Liver (tissue), 3 donors: Measurements from ENCODE around the gene PPP1R9A.

Experiments
- RAD21 ChIP-seq, 2 donors: IDR thresholded peaks; 2 replicates each; pipeline ENCODE4 v1.6.1; 2016; ENCODE audit warnings: antibody characterized with exemption in 2 of 2, mild to moderate bottlenecking in 2 of 2
- SP1 ChIP-seq: IDR thresholded peaks from 2 replicates; pipeline ENCODE4 v1.6.1; 2018; ENCODE audit warnings: antibody characterized with exemption, mild to moderate bottlenecking
- TF ChIP-seq, protein P1 (sequence below): fragments of 150-350 bp; IDR thresholded peaks from 2 replicates; pipeline ENCODE4 v1.5.1; 2017; ENCODE audit warnings: improper control_type of control experiment, low read depth, low read length; ENCODE audit not compliant: missing input control
- TF ChIP-seq, protein P2 (sequence below): IDR thresholded peaks from 2 replicates; pipeline ENCODE4 v1.6.1; 2016; ENCODE audit warnings: antibody characterized with exemption
- donor health status: healthy.
- donor health status: healthy.

DNA sequence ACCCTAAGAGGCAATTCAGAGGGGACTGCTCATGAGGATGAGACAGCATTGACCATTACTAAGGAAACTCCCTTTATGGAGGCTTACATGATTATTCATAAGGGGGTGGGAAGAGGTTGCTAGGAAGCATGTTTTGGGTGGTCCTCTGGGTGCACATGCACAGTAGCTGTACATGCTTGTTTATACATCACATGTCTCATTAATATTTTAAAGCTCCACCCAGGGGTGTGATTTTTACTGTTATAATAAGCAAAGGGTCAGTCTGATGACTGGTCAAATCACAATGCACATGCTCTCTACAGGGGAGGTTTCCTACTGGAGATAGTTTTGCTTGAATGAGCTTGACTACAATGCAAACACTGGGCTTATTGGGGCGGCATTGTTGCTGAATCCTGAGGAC, 23.8 kb upstream of the PPP1R9A start:
- TF ChIP-seq, protein P1, sequence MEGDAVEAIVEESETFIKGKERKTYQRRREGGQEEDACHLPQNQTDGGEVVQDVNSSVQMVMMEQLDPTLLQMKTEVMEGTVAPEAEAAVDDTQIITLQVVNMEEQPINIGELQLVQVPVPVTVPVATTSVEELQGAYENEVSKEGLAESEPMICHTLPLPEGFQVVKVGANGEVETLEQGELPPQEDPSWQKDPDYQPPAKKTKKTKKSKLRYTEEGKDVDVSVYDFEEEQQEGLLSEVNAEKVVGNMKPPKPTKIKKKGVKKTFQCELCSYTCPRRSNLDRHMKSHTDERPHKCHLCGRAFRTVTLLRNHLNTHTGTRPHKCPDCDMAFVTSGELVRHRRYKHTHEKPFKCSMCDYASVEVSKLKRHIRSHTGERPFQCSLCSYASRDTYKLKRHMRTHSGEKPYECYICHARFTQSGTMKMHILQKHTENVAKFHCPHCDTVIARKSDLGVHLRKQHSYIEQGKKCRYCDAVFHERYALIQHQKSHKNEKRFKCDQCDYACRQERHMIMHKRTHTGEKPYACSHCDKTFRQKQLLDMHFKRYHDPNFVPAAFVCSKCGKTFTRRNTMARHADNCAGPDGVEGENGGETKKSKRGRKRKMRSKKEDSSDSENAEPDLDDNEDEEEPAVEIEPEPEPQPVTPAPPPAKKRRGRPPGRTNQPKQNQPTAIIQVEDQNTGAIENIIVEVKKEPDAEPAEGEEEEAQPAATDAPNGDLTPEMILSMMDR, result no peak
- TF ChIP-seq SP1 (no peak), RAD21 (IDR thresholded peaks at IDR 0.05) (no peak)
- TF ChIP-seq, protein P2, sequence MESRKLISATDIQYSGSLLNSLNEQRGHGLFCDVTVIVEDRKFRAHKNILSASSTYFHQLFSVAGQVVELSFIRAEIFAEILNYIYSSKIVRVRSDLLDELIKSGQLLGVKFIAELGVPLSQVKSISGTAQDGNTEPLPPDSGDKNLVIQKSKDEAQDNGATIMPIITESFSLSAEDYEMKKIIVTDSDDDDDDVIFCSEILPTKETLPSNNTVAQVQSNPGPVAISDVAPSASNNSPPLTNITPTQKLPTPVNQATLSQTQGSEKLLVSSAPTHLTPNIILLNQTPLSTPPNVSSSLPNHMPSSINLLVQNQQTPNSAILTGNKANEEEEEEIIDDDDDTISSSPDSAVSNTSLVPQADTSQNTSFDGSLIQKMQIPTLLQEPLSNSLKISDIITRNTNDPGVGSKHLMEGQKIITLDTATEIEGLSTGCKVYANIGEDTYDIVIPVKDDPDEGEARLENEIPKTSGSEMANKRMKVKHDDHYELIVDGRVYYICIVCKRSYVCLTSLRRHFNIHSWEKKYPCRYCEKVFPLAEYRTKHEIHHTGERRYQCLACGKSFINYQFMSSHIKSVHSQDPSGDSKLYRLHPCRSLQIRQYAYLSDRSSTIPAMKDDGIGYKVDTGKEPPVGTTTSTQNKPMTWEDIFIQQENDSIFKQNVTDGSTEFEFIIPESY, result no peak
